Neuronal stem cell (in vitro differentiated cells): ENCODE results near the gene BTBD9.
"Not testable (repeated sequence)": the region's sequence is repeated elsewhere in the genome, so short reads cannot be mapped to it uniquely, and the experiment has no call there.

Experiments
- DNase-seq: peaks from one replicate; pipeline ENCODE4 v3.0.0-alpha.2; 2013; ENCODE audit warnings: low spot score
- H2AFZ ChIP-seq: one replicate; pipeline ENCODE4 v1.6.1; 2013; ENCODE audit warnings: mild to moderate bottlenecking, low read length, inconsistent platforms
- H2AK5ac ChIP-seq: 2 replicates; pipeline ENCODE4 v1.6.1; 2013; ENCODE audit warnings: low read depth, mild to moderate bottlenecking, inconsistent platforms, low read length, moderate library complexity, mixed read lengths
- H2BK120ac ChIP-seq: 2 replicates; pipeline ENCODE4 v1.6.1; 2013; ENCODE audit warnings: low read depth, mild to moderate bottlenecking, inconsistent platforms, low read length, moderate library complexity, mixed read lengths
- H2BK12ac ChIP-seq: one replicate; pipeline ENCODE4 v1.6.1; 2013; ENCODE audit warnings: low read length, inconsistent platforms
- H2BK15ac ChIP-seq: 2 replicates; pipeline ENCODE4 v1.6.1; 2013; ENCODE audit warnings: mild to moderate bottlenecking, low read length, inconsistent platforms, mixed read lengths
- H2BK5ac ChIP-seq: one replicate; pipeline ENCODE4 v1.6.1; 2013; ENCODE audit warnings: inconsistent platforms, mild to moderate bottlenecking, low read length, moderate library complexity
- H3K14ac ChIP-seq: one replicate; pipeline ENCODE4 v1.6.1; 2013; ENCODE audit warnings: low read length, inconsistent platforms
- H3K18ac ChIP-seq: 2 replicates; pipeline ENCODE4 v1.6.1; 2013; ENCODE audit warnings: low read length, inconsistent platforms
- H3K23ac ChIP-seq: 2 replicates; pipeline ENCODE4 v1.6.1; 2013; ENCODE audit warnings: low read depth, mild to moderate bottlenecking, mixed read lengths, low read length, inconsistent platforms; ENCODE audit not compliant: poor library complexity
- H3K27ac ChIP-seq: replicated peaks from 3 replicates; pipeline ENCODE4 v1.5.1; 2013; ENCODE audit warnings: low read length, inconsistent platforms
- H3K27me3 ChIP-seq, 3 experiments: 2 replicates each; pipeline ENCODE4 v1.6.1; 2013; ENCODE audit warnings: low read length in 3 of 3, mild to moderate bottlenecking in 2 of 3, inconsistent platforms in 1 of 3, low read depth in 1 of 3, mixed read lengths in 1 of 3, moderate library complexity in 1 of 3; ENCODE audit not compliant: control insufficient read depth in 3 of 3, insufficient read depth in 3 of 3
- H3K36me3 ChIP-seq, 2 donors: replicated peaks in 1 of 2; 2 replicates each; pipeline ENCODE4 v1.6.1; 2013; ENCODE audit warnings: low read length in 2 of 2; ENCODE audit not compliant: control insufficient read depth in 2 of 2, insufficient read depth in 2 of 2
- H3K4ac ChIP-seq: 2 replicates; pipeline ENCODE4 v1.6.1; 2013; ENCODE audit warnings: inconsistent platforms, mild to moderate bottlenecking, low read length, moderate library complexity
- H3K4me1 ChIP-seq, 2 donors: 1 replicate in 1 of 2; 2 replicates in 1 of 2; pipeline ENCODE4 v1.6.1; 2013; ENCODE audit warnings: low read length in 2 of 2, low read depth in 1 of 2; ENCODE audit not compliant: control insufficient read depth in 2 of 2, insufficient read depth in 1 of 2
- H3K4me2 ChIP-seq: one replicate; pipeline ENCODE4 v1.6.1; 2013; ENCODE audit warnings: mild to moderate bottlenecking, low read length, inconsistent platforms; ENCODE audit not compliant: insufficient read depth, poor library complexity, severe bottlenecking
- H3K4me3 ChIP-seq, 2 donors: 2 replicates each; pipeline ENCODE4 v1.5.1; 2013; ENCODE audit warnings: low read length in 2 of 2, mild to moderate bottlenecking in 2 of 2, inconsistent platforms in 1 of 2, moderate library complexity in 1 of 2
- H3K79me1 ChIP-seq: one replicate; pipeline ENCODE4 v1.6.1; 2013; ENCODE audit warnings: low read depth, mild to moderate bottlenecking, inconsistent platforms, low read length, moderate library complexity
- H3K9ac ChIP-seq: one replicate; pipeline ENCODE4 v1.6.1; 2013; ENCODE audit warnings: mild to moderate bottlenecking, low read depth, low read length, inconsistent platforms; ENCODE audit not compliant: poor library complexity
- H3K9me3 ChIP-seq, 2 donors: replicated peaks in 1 of 2; 2 replicates each; pipeline versions ENCODE3 to v1.6.1; 2013; ENCODE audit warnings: low read length in 2 of 2, mild to moderate bottlenecking in 2 of 2, inconsistent platforms in 1 of 2, low read depth in 1 of 2, mixed read lengths in 1 of 2, moderate library complexity in 1 of 2; ENCODE audit not compliant: control insufficient read depth in 2 of 2, insufficient read depth in 1 of 2
- H4K8ac ChIP-seq: one replicate; pipeline ENCODE4 v1.6.1; 2013; ENCODE audit warnings: low read depth, mild to moderate bottlenecking, inconsistent platforms, low read length, moderate library complexity
- H4K91ac ChIP-seq: one replicate; pipeline ENCODE4 v1.6.1; 2013; ENCODE audit warnings: low read length, low read depth, mild to moderate bottlenecking, inconsistent platforms; ENCODE audit not compliant: poor library complexity
- WGBS, 2 donors: extraction: QIAGEN DNeasy Blood & Tissue Kit; methylation state at CpG; one replicate each; pipeline ENCODE4 v1.1.7; 2013; ENCODE audit warnings: missing lambda C conversion rate in 2 of 2, mixed read lengths in 1 of 2; ENCODE audit not compliant: insufficient read length in 2 of 2, insufficient replicate concordance in 1 of 2; ENCODE audit errors: extremely low coverage in 2 of 2; 5-methylcytosine and 5-hydroxymethylcytosine counted together

BTBD9 gene

DNA sequence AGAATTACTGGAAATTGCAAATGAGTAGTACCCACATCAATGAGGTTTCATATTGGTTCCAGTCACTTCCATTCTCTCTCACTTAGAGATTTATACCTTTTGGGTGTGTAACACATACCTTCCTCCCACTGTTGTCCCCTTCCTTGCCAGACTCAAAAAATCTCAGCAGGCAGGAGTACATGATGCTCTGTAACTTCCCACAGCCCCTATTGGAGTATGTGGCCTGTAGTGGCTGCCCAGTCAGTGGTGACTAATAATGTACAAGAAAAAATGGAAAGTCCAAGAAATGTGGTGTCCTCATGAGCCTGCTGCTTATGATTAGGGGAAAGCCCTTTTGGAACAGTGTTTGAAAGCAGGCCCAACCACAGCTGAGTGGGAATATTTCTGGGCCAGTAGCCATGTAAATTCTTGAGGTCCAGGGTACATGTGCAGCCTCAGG, 508.2 kb downstream of the BTBD9 start:
- Histone ChIP-seq H3K4ac (no peak overlapping the region), H3K27ac (no peak overlapping the region), H2BK120ac (no peak overlapping the region)

DNA sequence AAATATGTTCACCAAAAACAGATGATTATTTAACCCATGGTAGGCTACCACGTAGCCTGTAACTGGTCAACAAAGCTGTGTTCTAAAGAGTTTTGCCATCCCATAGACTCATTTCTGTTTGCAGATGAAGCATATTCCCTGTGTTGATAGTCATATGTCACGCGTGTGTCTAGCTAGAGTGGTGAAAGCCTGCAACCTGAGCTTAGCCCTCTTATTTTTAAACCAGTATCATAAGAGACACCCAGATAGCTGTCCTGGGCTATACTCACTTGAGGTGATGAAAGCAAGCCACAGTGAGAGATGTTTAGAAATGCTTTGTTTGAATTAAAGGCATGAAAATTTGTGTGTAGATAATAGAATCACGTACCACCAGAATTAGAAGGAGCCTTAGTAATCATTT, 512.4 kb downstream of the BTBD9 start:
- H2BK12ac ChIP-seq, result no peak overlapping the region
- H2AFZ ChIP-seq, result no peak overlapping the region
- no peak overlapping the region for H3K9ac ChIP-seq
- no peak overlapping the region for H3K14ac ChIP-seq
- no CpG with 5 or more reads among the region's 4 CpGs for WGBS, 2 donors
- no peak overlapping the region for H4K91ac ChIP-seq
- H2BK120ac ChIP-seq, result no peak overlapping the region
- H3K18ac ChIP-seq, result no peak overlapping the region
- no peak overlapping the region for H3K23ac ChIP-seq
- H3K27me3 ChIP-seq, result no peaks in the 10 kb centered on the region
- H2BK5ac ChIP-seq, result no peak overlapping the region
- H3K4me2 ChIP-seq, result no peak overlapping the region
- no peak overlapping the region for H3K4me3 ChIP-seq
- no peaks in the 10 kb centered on the region for H3K79me1 ChIP-seq
- H2BK15ac ChIP-seq, result no peak overlapping the region
- peaks cover 0 to 13% of the 10 kb centered on the region in 2 donors for H3K9me3 ChIP-seq
- H3K4me1 ChIP-seq, result no peaks in the 10 kb centered on the region
- H3K27ac ChIP-seq, result no peak overlapping the region
- H3K4ac ChIP-seq, result no peak overlapping the region
- H4K8ac ChIP-seq, result no peak overlapping the region
- H2AK5ac ChIP-seq, result no peak overlapping the region
- no peak for DNase-seq
- H3K36me3 ChIP-seq, result peaks cover 2 to 17% of the 10 kb centered on the region in 2 donors

More for the DNA sequence above, 508.2 kb downstream of the BTBD9 start:
- H3K4me3 ChIP-seq, result no peak overlapping the region
- peaks cover 0 to 6% of the 10 kb centered on the region in 2 donors for H3K9me3 ChIP-seq
- no peak overlapping the region for H2BK12ac ChIP-seq
- H4K91ac ChIP-seq, result no peak overlapping the region
- no peak overlapping the region for H3K23ac ChIP-seq
- H2BK5ac ChIP-seq, result no peak overlapping the region
- DNase-seq, result no peak
- no peak overlapping the region for H3K18ac ChIP-seq
- H3K9ac ChIP-seq, result no peak overlapping the region
- H3K14ac ChIP-seq, result no peak overlapping the region
- no peak overlapping the region for H3K4me2 ChIP-seq
- H3K79me1 ChIP-seq, result no peaks in the 10 kb centered on the region
- H3K36me3 ChIP-seq, result peaks cover 0 to 6% of the 10 kb centered on the region in 2 donors
- H2BK15ac ChIP-seq, result no peak overlapping the region
- H2AK5ac ChIP-seq, result no peak overlapping the region
- no peaks in the 10 kb centered on the region for H3K27me3 ChIP-seq
- no peak overlapping the region for H2AFZ ChIP-seq
- no peak overlapping the region for H4K8ac ChIP-seq
- peaks cover 0 to under 1% of the 10 kb centered on the region in 2 donors for H3K4me1 ChIP-seq

DNA sequence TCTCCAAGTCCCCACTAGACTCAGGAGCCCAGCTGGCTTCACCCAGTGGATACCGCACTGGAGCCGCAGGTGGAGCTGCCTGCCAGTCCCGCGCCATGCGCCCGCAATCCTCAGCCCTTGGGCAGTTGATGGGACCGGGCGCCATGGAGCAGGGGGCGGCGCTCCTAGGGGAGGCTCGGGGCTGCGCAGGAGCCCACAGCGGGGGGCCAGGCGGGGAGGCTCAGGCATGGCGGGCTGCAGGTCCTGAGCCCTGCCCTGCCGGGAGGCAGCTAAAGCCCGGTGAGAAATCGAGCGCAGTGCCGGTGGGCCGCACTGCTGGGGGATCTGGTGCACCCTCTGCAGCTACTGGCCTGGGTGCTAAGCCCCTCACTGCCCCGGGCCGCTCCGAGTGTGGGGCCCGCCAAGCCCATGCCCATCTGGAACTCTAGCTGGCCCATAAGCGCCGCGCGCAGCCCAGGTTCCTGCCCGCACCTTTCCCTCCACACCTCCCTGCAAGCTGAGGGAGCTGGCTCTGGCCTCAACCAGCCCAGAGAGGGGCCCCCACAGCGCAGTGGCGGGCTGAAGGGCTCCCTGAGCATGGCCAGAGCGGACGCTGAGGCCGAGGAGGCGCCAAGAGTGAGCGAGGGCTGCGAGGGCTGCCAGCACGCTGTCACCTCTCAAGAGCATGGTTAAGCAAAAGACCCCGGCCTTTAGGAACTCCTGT, 515.4 kb downstream of the BTBD9 start:
- H2AFZ ChIP-seq, H2BK120ac ChIP-seq, H3K4me3 ChIP-seq, H3K4ac ChIP-seq, H3K9ac ChIP-seq, H2BK5ac ChIP-seq, H3K27me3 ChIP-seq, H3K4me2 ChIP-seq, H2BK12ac ChIP-seq, H2BK15ac ChIP-seq, H3K27ac ChIP-seq, H2AK5ac ChIP-seq, H3K14ac ChIP-seq, H3K79me1 ChIP-seq, H4K8ac ChIP-seq, H4K91ac ChIP-seq, H3K23ac ChIP-seq, H3K4me1 ChIP-seq, H3K18ac ChIP-seq, DNase-seq: not testable (repeated sequence)
- H3K9me3 ChIP-seq, result peaks cover 0 to 10% of the 10 kb centered on the region in 2 donors
- H3K36me3 ChIP-seq, result peaks cover 2 to 38% of the 10 kb centered on the region in 2 donors
- WGBS, 2 donors, result no CpG with 5 or more reads among the region's 40 CpGs

- H3K4me1 ChIP-seq, result no peaks in the 10 kb centered on the region
- no peak overlapping the region for H3K27ac ChIP-seq
- no peak overlapping the region for H2BK12ac ChIP-seq
- H3K9ac ChIP-seq, result no peak overlapping the region
- H2BK120ac ChIP-seq, result no peak overlapping the region
- no peak overlapping the region for H2AFZ ChIP-seq
- peaks cover 4 to 60% of the 10 kb centered on the region in 2 donors for H3K36me3 ChIP-seq
- no peaks in the 10 kb centered on the region for H3K79me1 ChIP-seq
- H3K4ac ChIP-seq, result no peak overlapping the region
- no peak overlapping the region for H3K4me3 ChIP-seq
- no peaks in the 10 kb centered on the region for H3K9me3 ChIP-seq
- DNase-seq, result no peak
- no peak overlapping the region for H3K4me2 ChIP-seq
- H4K91ac ChIP-seq, result no peak overlapping the region
- H4K8ac ChIP-seq, result no peak overlapping the region
- no peaks in the 10 kb centered on the region for H3K27me3 ChIP-seq
- no peak overlapping the region for H3K14ac ChIP-seq
- no peak overlapping the region for H2AK5ac ChIP-seq
- no peak overlapping the region for H2BK15ac ChIP-seq
- H2BK5ac ChIP-seq, result no peak overlapping the region
- H3K18ac ChIP-seq, result no peak overlapping the region
- no peak overlapping the region for H3K23ac ChIP-seq
- no CpG with 5 or more reads among the region's 6 CpGs for WGBS, 2 donors
These were observed 520.2 kb downstream of the BTBD9 start for GRCh38 chr6:38119516-38119915.
